ENCODE results near the gene CAMSAP2. TPM values are rescaled to one million over a fixed set of nuclear protein-coding genes. Genes with fewer than 3 reads are reported as not detected.

The CAMSAP2 gene
- total and polyA plus RNA-seq, 2 donors (not counting 3 experiments of a cell fraction or from before 2014, with no cell fraction given) = 6.7 to 45.5 TPM

GRCh38 chr1:200784576-200784975, 45.9 kb downstream of the CAMSAP2 start:
- TF ChIP-seq, protein P1, sequence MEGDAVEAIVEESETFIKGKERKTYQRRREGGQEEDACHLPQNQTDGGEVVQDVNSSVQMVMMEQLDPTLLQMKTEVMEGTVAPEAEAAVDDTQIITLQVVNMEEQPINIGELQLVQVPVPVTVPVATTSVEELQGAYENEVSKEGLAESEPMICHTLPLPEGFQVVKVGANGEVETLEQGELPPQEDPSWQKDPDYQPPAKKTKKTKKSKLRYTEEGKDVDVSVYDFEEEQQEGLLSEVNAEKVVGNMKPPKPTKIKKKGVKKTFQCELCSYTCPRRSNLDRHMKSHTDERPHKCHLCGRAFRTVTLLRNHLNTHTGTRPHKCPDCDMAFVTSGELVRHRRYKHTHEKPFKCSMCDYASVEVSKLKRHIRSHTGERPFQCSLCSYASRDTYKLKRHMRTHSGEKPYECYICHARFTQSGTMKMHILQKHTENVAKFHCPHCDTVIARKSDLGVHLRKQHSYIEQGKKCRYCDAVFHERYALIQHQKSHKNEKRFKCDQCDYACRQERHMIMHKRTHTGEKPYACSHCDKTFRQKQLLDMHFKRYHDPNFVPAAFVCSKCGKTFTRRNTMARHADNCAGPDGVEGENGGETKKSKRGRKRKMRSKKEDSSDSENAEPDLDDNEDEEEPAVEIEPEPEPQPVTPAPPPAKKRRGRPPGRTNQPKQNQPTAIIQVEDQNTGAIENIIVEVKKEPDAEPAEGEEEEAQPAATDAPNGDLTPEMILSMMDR (IDR thresholded peaks at IDR 0.05; ENCODE audit: extremely low read depth in 1 of 2, insufficient read depth in 1 of 2, low read depth in 1 of 2, low read length in 2 of 2) = no peak
- TF ChIP-seq MYC (IDR thresholded peaks at IDR 0.05; ENCODE audit: low read depth, low read length) = no peak
- no peak for TF ChIP-seq FOS (IDR thresholded peaks at IDR 0.05; ENCODE audit: borderline replicate concordance, insufficient read depth, low read length)
- TF ChIP-seq POLR2A (IDR thresholded peaks at IDR 0.05; ENCODE audit: low read depth, low read length) = no peak
- TF ChIP-seq, protein P2, sequence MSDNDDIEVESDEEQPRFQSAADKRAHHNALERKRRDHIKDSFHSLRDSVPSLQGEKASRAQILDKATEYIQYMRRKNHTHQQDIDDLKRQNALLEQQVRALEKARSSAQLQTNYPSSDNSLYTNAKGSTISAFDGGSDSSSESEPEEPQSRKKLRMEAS (IDR thresholded peaks at IDR 0.05; ENCODE audit: insufficient read depth, insufficient read length) = no peak
- no peak for TF ChIP-seq EZH2 (IDR thresholded peaks at IDR 0.05; ENCODE audit: borderline replicate concordance, low read depth, low read length, severe bottlenecking)
- no peak for TF ChIP-seq POLR2AphosphoS5 (IDR thresholded peaks at IDR 0.05; ENCODE audit: insufficient read depth, low read depth, low read length)
- no peak for TF ChIP-seq GATA2 (IDR thresholded peaks at IDR 0.05; ENCODE audit: insufficient read depth, insufficient read length, low read depth, low read length)
- no peak for TF ChIP-seq JUN (IDR thresholded peaks at IDR 0.05; ENCODE audit: borderline replicate concordance, insufficient read depth, insufficient read length, low read depth)
- Histone ChIP-seq H3K27ac (ENCODE audit: insufficient read depth, low read depth, low read length) (no peak overlapping the region), H3K9me3 (replicated peaks; ENCODE audit: control insufficient read depth, insufficient read depth, low read length) (no peaks in the 10 kb centered on the region), H3K9me1 (replicated peaks; ENCODE audit: control insufficient read depth, extremely low read depth, insufficient read depth, low read length) (no peaks in the 10 kb centered on the region), H3K27me3 (ENCODE audit: control insufficient read depth in 2 of 2, insufficient read depth in 2 of 2, low read length in 2 of 2) (no peaks in the 10 kb centered on the region), H3K4me3 (replicated peaks in 1 of 3; ENCODE audit: insufficient read depth in 1 of 3, low read depth in 1 of 3, low read length in 3 of 3) (no peak overlapping the region), H3K4me1 (ENCODE audit: control insufficient read depth, extremely low read depth, insufficient read depth, low read length) (peaks cover 7% of the 10 kb centered on the region), H4K20me1 (replicated peaks; ENCODE audit: control insufficient read depth, extremely low read depth, insufficient read depth, low read length) (peaks cover 6% of the 10 kb centered on the region), H3K36me3 (ENCODE audit: control insufficient read depth in 2 of 2, extremely low read depth in 1 of 2, insufficient read depth in 2 of 2, low read length in 2 of 2) (peaks cover 0 to 5% of the 10 kb centered on the region in 2 experiments), H3K9ac (replicated peaks; ENCODE audit: extremely low read depth, insufficient read depth, low read length) (no peak overlapping the region), H3K79me2 (ENCODE audit: control insufficient read depth, insufficient read depth, low read length) (peaks cover 80% of the 10 kb centered on the region), H3K4me2 (ENCODE audit: insufficient read depth, low read length) (no peak overlapping the region), H2AFZ (ENCODE audit: low read depth, low read length) (no peak overlapping the region)
- POLR2A ChIA-PET = no interaction called here
- FAIRE-seq (no peak), DNase-seq (ENCODE audit: low read depth, low spot score) (no peak)
- BruUV-seq (replicated peaks) = no TSS peak
- dilution Hi-C loops (cut with MboI; ENCODE audit: extremely low pct_ligation_motif_present, low sequenced_read_pairs) = loop anchor here (25.0 kb wide), 1 partner anchor 172 kb away; the partner anchor contains the start of gene KIF14
- intact Hi-C loops (cut with micrococcal nuclease) = no loop called here
- CTCF ChIA-PET = interaction anchor here (1.1 kb wide), 1 partner anchor 10 kb away, joined by 3 read pairs; no protein-coding TSS in a partner anchor

Data from endothelial cell of umbilical vein (primary cell).